ENCODE data around the gene RAB9A.

RAB9A gene

GRCh38 chrX:13741695-13742094 is 52.8 kb downstream of the RAB9A start:
- no peak for TF ChIP-seq CTCF (IDR thresholded peaks at IDR 0.05; ENCODE audit: low read depth, low read length)
- DNase-seq (ENCODE audit: extremely low read depth, low read depth), result no peak

- no peak for TF ChIP-seq CTCF (IDR thresholded peaks at IDR 0.05; ENCODE audit: low read depth, low read length)
- no peak for DNase-seq (ENCODE audit: extremely low read depth, low read depth)
Observed at GRCh38 chrX:13742397-13743176, 53.7 kb downstream of the RAB9A start.

GRCh38 chrX:13747836-13748235 is 58.9 kb downstream of the RAB9A start:
- peak; percentile 69 for TF ChIP-seq CTCF (IDR thresholded peaks at IDR 0.05; ENCODE audit: low read depth, low read length)
- peak; percentile 54 for DNase-seq (ENCODE audit: extremely low read depth, low read depth)

- no peak for DNase-seq (ENCODE audit: extremely low read depth, low read depth)
- TF ChIP-seq CTCF (IDR thresholded peaks at IDR 0.05; ENCODE audit: low read depth, low read length), result no peak
Observed at GRCh38 chrX:13748486-13748885, 59.6 kb downstream of the RAB9A start.

- DNase-seq (ENCODE audit: extremely low read depth, low read depth), result no peak
- TF ChIP-seq CTCF (IDR thresholded peaks at IDR 0.05; ENCODE audit: low read depth, low read length), result peak; percentile 62
Observed at GRCh38 chrX:13750204-13750603, 61.3 kb downstream of the RAB9A start.

- TF ChIP-seq CTCF (IDR thresholded peaks at IDR 0.05; ENCODE audit: low read depth, low read length), result no peak
- DNase-seq (ENCODE audit: extremely low read depth, low read depth), result no peak
Observed at GRCh38 chrX:13750812-13751211, 61.9 kb downstream of the RAB9A start.

GRCh38 chrX:13752141-13752540 is 63.2 kb downstream of the RAB9A start:
- no peak for TF ChIP-seq CTCF (IDR thresholded peaks at IDR 0.05; ENCODE audit: low read depth, low read length)
- DNase-seq (ENCODE audit: extremely low read depth, low read depth), result no peak
